Gastroesophageal sphincter (tissue), 3 donors: ENCODE results near the gene C2CD4C.

Source experiments
- EP300 ChIP-seq: sonication (generic); formaldehyde crosslinking; IDR thresholded peaks from one replicate; pipeline ENCODE4 v1.6.1; 2017; ENCODE audit warnings: antibody characterized with exemption, mild to moderate bottlenecking
- POLR2A ChIP-seq, 2 donors: fragments of 450-650 bp; IDR thresholded peaks; one replicate each; pipeline ENCODE4 v1.6.1; 2017; ENCODE audit warnings: antibody characterized with exemption in 2 of 2, mild to moderate bottlenecking in 2 of 2, moderate library complexity in 1 of 2
- POLR2AphosphoS5 ChIP-seq: sonication (generic); formaldehyde crosslinking; IDR thresholded peaks from one replicate; pipeline ENCODE4 v1.6.1; 2017; ENCODE audit warnings: antibody characterized with exemption
- TF ChIP-seq, protein P1 (sequence below), 4 experiments: fragments of 200-600 bp in 2 of 4; fragments of 450-650 bp in 2 of 4; sonication (generic) in 1 of 4; IDR thresholded peaks; one replicate each; pipeline ENCODE4 v1.5.1; 2017 to 2019; ENCODE audit warnings: antibody characterized with exemption in 4 of 4, mild to moderate bottlenecking in 2 of 4, moderate library complexity in 2 of 4

DNA sequence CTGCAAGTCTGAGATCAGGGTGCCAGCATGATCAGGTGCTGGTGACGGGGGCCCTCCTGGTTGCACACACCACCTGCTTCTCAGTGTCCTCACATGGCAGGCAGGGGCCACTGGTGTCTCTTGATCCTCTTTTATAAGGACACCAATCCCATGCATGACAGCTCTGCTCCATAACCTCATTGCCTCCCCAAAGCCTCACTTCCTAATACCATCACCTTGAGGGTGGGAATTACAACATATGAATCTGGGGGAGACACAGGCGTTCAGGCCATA lies 49.4 kb downstream of the C2CD4C start:
- TF ChIP-seq, protein P1, sequence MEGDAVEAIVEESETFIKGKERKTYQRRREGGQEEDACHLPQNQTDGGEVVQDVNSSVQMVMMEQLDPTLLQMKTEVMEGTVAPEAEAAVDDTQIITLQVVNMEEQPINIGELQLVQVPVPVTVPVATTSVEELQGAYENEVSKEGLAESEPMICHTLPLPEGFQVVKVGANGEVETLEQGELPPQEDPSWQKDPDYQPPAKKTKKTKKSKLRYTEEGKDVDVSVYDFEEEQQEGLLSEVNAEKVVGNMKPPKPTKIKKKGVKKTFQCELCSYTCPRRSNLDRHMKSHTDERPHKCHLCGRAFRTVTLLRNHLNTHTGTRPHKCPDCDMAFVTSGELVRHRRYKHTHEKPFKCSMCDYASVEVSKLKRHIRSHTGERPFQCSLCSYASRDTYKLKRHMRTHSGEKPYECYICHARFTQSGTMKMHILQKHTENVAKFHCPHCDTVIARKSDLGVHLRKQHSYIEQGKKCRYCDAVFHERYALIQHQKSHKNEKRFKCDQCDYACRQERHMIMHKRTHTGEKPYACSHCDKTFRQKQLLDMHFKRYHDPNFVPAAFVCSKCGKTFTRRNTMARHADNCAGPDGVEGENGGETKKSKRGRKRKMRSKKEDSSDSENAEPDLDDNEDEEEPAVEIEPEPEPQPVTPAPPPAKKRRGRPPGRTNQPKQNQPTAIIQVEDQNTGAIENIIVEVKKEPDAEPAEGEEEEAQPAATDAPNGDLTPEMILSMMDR (IDR thresholded peaks at IDR 0.05), result no peak
- no peak for TF ChIP-seq EP300
- TF ChIP-seq POLR2A (IDR thresholded peaks at IDR 0.05), result no peak
- no peak for TF ChIP-seq POLR2AphosphoS5
